ENCODE results near the gene AFMID.

The AFMID gene

DNA sequence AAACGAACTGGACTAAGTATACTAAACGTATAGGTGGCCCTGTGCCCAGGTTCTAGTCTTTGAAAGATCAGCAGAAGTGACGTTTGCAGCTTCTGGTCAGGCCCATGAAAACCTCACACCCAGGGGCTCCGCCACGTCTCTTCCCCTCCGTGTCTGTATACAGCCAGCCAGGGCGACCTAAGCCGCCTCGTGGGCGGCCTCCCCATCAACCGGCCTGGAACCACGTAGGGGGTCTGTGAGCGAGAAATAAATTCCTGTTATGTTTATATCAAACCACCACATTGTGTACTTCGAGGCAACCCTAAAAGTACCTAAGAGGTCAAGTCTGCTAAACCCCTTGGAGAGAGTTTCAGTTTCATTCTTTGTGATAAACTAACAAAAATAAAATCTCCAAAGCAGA lies 7.1 kb upstream of the AFMID start:
- no peak for DNase-seq (ENCODE audit: low read depth in 2 of 2)

DNA sequence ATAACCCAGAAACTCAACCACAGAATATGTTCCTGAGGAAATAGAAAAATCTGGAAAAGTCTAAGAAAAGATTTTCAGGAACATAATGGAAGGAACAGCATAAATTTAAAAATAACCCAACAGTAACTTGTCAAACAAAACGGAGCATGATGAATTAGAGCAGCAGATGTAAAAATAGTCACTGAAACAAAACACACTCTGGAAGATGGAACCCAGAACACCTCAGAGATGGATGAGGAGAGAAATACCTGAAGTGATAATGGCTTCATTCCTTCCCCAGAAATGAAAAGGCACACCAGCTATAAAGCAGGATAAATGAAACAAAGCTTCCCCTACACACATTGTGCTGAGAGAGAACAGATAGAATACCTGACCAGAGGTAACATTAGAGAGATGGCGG lies 6.7 kb upstream of the AFMID start:
- no peak for DNase-seq (ENCODE audit: low read depth in 2 of 2)

DNA sequence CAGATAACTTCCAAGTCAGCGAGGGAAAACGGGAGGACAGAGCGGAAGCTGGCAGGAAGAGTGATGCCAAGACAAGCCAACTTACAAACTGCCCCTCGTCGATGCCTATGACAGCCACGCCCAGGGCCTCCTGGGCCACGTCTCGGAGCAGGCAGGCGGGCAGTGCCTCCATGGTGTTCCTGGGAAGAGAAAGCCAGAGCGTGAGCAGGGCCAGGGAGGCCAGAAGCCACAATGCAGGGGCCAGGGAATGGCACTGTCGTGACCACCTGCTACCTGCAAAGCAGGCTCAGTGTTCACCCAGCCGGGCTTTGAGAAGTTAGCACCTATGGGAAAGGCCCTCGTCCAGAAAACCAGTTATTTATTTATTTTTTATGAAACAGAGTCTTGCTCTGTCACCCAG lies 4.7 kb upstream of the AFMID start:
- DNase-seq (ENCODE audit: low read depth in 2 of 2) = no peak

DNA sequence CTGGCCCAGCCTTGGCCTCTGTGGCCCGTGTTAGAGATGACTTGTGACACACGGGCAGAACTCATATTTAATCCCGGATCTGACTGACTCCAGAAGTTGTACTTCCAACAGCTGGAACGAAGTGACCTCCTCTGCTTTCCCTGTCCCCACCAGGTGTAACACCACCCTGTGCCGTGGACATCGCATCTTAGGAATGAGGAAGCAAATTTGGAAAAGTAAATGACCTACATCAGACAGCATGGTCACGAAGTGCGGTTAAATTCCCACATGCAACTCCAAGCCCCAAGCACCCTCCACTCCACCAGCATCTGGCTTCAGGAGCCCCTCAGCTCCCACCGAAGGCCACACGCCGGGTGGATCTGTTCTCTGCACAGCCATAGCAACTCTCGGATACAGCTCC lies 3.2 kb upstream of the AFMID start:
- DNase-seq (ENCODE audit: low read depth in 2 of 2) = no peak

DNA sequence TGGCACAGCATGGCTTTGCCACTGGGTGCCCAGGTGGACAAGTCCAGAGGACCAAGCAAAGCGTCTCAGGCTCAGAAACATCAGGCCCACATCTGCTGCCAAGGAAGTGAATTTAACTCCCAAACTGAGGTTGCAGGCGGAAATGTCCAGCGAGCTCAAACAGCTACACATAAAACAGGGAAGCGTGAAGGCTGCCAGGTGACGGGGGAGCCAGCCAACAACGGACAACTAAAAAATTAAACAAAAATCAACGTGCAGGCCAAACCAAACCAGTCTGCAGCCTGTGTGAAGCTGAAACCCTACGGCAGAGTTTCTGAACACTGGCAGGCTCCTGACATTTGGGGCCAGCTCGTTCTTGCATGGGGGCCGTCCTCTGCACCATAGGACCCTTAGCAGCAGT lies 2.8 kb upstream of the AFMID start:
- DNase-seq (ENCODE audit: low read depth in 2 of 2) = no peak

DNA sequence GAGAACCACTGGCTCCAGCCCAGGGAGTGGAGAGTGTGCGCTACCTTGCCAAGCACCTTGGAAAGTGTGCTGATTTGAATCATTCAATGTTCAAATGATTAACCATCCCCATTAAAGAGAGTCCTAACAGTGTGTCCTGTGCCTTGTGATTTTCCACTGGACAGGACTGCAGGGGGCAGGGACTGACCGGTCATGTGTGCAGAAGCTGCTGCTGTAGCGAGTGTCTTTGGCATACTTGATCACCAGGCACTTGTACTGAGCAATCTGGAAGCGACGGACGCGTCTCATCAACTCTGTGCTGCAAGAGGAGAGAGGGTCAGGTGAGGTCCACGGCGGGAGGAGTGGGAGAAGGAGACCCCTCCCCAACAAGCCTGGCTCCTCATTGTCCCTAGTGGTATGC lies 2.3 kb upstream of the AFMID start:
- no peak for DNase-seq (ENCODE audit: low read depth in 2 of 2)

DNA sequence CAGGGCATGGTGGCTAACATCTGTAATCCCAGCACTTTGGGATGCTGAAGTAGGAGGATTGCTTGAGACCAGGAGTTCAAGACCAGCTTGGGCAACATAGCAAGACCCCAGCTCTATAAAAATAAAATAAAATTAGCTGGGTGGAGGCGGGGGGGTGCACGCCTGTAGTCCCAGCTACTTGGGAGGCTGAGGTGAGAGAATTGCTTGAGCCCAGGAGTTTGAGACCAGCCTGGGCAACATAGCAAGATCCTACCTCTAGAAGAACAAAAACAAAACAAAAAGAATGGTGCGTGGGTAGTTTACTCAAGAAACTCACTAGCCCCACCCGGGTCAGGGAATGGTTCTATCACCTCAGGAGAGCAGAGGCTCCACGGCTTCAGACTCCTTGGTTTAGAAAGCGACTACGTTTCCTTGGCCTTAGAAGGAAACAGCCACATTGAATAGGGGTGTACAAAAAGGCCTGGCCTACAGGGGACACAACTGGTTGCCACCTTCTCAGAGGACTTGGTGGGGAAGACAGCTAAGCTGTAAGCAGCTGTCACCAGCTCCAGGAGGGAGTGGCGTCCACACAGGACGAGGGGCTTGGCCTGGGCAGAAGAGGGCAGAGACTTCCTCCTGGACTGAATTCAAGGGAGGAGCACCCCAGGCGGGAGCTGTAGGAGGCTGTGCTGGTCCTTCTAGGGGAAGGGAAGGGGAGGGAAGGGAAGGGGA lies 1.0 kb upstream of the AFMID start:
- no peak for DNase-seq (ENCODE audit: low read depth in 2 of 2)

DNA sequence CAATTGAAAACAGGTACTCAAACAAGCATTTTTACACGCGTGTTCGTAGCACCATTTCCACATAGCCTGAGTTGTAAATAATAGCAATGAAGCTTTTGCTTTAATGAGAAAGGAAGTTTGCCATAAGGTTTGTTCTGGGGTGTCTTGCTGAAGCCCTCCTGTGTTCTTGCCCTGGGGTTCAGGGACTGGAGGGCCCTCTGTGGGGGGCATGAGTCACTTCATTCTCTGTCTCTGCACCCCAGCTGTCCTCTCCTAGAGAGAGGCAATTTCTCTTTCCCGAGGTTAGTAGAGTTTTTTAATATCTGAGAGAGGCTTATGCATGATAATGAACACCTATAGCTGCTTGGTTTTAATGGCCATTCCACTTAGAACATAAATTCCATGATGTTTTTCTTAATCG lies 9.6 kb downstream of the AFMID start:
- no peak for DNase-seq (ENCODE audit: low read depth in 2 of 2)

DNA sequence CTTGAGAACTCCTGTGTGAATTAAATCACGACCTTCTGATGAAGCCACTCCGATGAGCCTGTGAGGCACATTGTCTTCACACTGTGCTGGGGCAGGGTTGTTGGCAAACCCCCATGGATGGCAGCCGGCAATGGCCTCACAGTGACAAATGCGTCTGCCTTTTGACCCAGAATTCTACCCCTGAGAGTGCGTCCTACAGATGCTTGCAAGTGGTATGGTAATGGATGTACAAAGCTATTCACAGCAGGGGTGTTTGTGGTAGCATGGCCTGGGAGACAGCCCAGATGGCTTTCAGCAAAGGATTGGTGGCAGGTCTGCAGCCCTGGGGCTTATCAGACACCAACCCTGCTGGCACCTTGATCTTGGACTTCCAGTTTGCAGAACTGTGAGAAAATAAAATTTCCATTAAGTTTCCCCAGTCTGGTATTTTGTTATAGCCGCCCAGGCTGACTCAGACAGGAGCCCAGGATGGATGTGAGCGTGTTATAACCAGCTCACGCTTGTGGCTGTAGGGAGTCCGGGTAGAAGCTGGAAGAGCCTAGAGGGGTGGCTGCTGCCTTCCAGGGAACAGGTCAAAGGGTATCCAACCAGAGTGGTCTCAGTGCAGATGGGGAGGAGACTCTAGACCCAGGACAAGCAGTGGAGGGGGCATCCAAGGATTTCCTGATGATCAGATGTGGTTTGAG lies 10.1 kb downstream of the AFMID start:
- DNase-seq (ENCODE audit: low read depth in 2 of 2) = no peak

DNA sequence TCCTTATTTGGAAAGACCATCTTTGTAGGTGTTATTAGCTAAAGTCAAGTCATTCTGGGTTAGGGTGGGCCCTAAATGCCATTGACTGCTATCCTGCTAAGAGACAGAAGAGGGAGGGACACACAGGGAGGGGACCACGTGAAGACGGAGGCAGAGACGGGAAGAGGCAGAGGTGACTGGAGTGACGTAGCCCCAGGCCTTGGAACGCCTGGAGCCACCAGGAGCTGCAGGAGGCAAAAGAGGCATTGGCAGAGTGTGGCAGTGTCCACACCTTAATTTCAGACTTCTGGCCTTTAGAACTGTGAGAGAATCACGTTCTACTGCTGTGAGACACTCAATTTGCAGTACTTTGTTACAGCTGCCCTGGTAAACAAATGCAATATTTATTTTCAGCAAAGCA lies 13.3 kb downstream of the AFMID start:
- DNase-seq (ENCODE audit: low read depth in 2 of 2) = no peak

DNA sequence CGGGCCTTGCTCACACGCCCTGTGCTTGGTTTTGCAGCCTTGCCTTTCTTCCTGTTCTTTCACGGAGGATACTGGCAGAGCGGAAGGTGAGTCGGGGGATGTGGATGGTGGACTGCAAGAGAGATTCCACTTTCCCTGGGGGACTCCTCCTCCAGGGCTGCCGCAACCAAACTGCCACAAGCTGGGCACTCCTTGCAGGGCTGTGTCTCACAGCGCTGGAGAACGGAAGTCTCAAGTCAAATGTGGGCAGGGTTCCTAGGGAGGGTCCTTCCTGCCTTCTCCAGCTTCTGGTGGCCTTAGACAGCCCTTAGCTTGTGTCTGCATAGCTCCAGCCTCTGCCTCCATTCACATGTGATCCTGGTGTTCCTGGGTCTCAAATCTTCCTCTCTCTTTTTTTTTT lies 15.5 kb downstream of the AFMID start:
- DNase-seq (ENCODE audit: low read depth in 2 of 2) = no peak

DNA sequence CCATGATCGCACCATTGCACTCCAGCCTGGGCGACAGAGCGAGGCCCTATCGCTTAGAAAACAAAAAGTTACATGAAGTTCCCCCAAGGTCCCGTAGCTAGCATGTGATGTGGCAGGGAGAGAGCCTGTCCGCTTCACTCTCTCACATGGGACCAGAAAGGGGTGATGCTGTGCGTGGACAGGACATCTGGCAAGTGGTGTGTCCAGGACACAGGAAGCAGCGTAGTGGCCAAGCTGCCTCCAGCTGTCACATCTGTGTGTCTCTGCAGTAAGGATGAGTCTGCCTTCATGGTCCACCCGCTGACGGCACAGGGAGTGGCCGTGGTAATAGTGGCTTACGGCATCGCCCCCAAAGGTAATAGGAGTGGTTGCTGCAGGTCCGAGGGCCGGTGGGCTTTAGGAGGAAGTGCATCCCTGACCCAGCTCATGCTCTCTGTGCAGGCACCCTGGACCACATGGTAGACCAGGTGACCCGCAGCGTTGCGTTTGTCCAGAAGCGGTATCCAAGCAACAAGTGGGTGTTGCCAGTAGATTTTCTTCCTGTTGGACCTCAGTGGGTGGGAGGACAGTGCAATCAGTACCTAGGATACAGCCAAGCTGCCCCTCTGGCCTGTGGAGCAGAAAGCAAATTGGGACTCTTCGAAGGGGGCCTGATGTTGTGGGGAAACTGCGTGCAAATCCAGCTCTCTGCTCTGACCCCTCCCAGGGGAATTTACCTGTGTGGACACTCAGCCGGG lies 17.4 kb downstream of the AFMID start:
- no peak for DNase-seq (ENCODE audit: low read depth in 2 of 2)

DNA sequence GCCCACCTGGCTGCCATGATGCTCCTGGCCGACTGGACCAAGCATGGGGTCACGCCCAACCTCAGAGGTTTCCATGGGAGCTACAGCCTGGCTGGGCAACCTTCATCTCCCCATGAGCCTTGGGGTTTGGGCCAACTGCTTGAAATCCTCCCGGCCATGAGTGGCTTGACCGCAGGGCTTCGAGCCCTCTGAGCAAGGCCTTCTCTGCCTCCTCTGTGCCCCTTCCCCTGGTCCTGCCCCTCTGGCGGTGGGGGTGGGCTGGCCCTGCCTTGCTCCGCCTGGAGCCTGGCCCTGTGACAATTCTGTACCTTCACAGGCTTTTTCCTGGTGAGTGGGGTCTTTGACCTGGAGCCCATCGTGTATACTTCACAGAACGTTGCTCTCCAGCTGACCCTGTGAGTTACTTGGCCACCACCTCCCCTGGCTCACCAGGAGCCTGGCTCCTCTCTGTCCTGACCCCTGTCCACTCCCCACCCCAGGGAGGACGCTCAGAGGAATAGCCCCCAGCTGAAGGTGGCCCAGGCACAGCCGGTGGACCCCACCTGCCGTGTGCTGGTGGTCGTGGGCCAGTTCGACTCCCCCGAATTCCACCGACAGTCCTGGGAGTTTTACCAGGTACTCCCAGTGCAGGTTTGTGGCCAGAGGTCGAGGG lies 18.1 kb downstream of the AFMID start:
- DNase-seq (ENCODE audit: low read depth in 2 of 2) = no peak

DNA sequence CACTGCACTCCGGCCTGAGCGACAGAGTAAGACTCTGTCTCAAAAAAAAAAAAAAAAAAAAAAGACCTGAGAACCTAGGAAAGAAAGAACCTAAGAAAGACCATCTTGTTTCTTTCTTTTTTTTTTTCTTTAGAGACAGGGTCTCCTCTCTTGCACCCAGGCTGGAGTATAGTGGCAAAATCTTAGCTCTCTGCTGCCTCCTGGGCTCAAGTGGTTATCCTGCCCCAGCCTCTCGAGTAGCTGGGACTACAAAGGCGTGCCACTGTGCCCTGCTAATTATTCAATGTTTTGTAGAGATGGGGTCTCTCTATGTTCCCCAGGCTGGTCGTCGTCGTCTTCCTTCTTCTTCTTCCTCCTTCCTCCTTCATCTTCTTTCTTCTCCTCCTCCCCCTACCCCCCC lies 19.1 kb downstream of the AFMID start:
- no peak for DNase-seq (ENCODE audit: low read depth in 2 of 2)

DNA sequence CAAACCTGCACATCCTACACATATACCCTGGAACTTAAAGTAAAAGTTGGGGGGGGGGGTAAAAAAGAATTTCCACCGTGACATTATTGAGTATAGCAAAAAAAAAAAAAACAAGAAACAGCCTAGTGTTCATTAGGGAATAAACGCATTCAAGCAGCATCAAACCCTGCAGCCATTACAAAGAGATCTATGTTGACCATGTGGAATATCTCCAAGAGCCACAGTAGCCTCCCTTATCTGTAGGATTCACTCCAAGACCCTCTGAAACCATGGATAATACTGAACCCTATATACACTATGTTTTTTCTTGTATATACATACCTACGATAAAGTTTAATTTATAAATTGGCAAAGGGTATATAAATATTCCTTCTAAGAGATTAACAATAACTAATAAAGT lies 21.3 kb downstream of the AFMID start:
- no peak for DNase-seq (ENCODE audit: low read depth in 2 of 2)

DNA sequence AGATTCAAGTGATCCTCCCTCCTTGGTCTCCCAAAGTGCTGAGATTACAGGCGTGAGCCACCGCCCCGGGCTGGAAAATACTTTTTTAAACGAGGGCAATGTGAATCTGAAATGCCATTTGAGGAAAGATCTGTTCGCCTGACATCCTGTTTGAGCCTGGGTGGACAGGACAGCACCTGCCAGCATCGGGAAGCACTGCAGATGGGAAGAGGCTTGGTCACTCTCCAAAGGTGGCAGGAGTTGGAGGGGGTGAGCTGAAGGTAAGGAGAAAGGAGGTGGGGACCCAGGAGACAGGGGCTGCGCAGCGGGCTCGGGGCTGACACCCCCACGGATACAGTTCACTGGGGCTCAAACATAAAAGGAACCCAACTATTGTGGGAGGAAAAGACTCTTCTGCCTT lies 22.9 kb downstream of the AFMID start:
- DNase-seq (ENCODE audit: low read depth in 2 of 2) = no peak

DNA sequence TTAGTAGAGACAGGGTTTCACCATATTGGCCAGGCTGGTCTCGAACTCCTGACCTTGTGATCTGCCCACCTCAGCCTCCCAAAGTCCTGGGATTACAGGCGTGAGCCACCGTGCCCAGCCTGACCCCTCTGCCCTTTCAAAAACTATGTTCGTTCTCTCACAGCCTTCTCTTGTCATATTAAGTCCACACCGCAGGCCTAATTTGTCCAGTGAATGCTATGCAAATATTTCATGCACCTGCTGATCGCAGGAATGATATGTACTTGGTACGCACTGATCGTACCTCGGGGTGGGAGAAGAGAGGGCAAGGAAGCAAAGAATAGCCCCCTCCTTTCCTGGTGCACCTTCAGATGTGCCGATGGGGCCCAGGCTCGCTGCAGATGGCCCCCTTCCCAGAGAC lies 23.9 kb downstream of the AFMID start:
- no peak for DNase-seq (ENCODE audit: low read depth in 2 of 2)

DNA sequence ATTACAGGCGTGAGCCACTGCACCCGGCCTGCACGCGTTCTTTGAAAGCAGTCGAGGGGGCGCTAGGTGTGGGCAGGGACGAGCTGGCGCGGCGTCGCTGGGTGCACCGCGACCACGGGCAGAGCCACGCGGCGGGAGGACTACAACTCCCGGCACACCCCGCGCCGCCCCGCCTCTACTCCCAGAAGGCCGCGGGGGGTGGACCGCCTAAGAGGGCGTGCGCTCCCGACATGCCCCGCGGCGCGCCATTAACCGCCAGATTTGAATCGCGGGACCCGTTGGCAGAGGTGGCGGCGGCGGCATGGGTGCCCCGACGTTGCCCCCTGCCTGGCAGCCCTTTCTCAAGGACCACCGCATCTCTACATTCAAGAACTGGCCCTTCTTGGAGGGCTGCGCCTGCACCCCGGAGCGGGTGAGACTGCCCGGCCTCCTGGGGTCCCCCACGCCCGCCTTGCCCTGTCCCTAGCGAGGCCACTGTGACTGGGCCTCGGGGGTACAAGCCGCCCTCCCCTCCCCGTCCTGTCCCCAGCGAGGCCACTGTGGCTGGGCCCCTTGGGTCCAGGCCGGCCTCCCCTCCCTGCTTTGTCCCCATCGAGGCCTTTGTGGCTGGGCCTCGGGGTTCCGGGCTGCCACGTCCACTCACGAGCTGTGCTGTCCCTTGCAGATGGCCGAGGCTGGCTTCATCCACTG lies 27.0 kb downstream of the AFMID start, which contains the start of gene BIRC5:
Gene BIRC5 (plus strand): TSS at position 238 of the 690 bp plus-strand sequence. CDS start 64 bp downstream, at position 302.
- DNase-seq (ENCODE audit: low read depth in 2 of 2) = peak; percentile 64 to 65

DNA sequence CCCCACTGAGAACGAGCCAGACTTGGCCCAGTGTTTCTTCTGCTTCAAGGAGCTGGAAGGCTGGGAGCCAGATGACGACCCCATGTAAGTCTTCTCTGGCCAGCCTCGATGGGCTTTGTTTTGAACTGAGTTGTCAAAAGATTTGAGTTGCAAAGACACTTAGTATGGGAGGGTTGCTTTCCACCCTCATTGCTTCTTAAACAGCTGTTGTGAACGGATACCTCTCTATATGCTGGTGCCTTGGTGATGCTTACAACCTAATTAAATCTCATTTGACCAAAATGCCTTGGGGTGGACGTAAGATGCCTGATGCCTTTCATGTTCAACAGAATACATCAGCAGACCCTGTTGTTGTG lies 27.5 kb downstream of the AFMID start:
- DNase-seq (ENCODE audit: low read depth in 2 of 2) = no peak

DNA sequence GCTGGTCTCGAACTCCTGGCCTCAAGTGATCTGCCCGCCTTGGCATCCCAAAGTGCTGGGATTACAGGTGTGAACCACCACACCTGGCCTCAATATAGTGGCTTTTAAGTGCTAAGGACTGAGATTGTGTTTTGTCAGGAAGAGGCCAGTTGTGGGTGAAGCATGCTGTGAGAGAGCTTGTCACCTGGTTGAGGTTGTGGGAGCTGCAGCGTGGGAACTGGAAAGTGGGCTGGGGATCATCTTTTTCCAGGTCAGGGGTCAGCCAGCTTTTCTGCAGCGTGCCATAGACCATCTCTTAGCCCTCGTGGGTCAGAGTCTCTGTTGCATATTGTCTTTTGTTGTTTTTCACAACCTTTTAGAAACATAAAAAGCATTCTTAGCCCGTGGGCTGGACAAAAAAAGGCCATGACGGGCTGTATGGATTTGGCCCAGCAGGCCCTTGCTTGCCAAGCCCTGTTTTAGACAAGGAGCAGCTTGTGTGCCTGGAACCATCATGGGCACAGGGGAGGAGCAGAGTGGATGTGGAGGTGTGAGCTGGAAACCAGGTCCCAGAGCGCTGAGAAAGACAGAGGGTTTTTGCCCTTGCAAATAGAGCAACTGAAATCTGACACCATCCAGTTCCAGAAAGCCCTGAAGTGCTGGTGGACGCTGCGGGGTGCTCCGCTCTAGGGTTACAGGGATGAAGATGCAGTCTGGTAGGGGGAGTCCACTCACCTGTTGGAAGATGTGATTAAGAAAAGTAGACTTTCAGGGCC lies 32.4 kb downstream of the AFMID start:
- DNase-seq (ENCODE audit: low read depth in 2 of 2) = no peak

DNA sequence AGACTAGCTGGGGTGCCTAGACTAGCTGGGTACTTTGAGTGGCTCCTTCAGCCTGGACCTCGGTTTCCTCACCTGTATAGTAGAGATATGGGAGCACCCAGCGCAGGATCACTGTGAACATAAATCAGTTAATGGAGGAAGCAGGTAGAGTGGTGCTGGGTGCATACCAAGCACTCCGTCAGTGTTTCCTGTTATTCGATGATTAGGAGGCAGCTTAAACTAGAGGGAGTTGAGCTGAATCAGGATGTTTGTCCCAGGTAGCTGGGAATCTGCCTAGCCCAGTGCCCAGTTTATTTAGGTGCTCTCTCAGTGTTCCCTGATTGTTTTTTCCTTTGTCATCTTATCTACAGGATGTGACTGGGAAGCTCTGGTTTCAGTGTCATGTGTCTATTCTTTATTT lies 35.9 kb downstream of the AFMID start:
- no peak for DNase-seq (ENCODE audit: low read depth in 2 of 2)

Measured in fibroblast of skin of left quadriceps (primary cell).